HG03521 (cell line): ENCODE measurements around the gene PLCB1.

ENCODE experiments used
- ATAC-seq: cut with Tn5 transposase; IDR thresholded peaks from one replicate; pipeline ENCODE4 v1.9.1; 2021; ENCODE audit warnings: mild to moderate bottlenecking, moderate library complexity; ENCODE audit not compliant: unreplicated experiment

The PLCB1 gene

DNA sequence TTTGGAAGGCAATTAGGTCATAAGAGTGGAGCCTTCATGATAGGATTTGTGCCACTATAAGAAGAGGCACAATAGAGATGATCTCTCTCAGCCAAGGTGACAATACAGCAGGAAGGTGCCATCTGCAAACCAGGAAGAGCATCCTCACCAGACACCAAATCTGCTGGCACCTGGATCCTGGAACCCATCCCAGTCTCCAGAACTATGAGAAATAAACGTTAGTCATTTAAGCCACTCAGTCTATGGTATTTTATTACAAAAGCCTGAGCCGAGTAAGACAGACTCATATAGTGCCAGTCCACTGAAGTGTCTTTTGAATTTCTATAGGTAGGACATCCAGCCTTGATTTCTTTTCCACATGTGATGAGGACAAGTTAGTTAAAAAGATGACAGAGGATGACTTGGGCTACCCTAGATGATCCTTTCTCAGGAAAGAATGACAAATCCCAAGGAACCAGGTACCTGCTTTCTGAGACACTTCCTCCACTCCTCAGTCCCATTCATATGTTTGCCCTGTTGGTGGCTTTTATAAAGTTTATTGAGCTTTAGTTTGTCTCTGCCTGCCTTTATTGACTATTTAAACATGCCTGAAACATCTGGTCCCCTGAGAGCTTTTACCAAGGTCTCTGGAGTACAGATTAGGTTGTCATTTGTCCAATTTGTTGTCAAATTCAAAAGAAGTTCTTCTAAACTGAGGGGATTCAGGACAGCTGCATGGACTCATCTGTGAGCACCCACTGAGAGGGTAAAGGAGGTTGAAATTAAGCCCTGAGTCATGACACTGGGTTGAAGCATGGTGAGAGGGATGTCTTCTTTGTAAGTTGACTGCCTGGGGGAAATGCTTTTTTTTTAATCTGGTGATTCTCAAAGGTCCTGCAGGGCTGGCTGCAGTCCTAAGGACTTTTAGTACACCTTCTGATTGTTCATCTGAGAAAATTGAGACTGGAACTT lies 771.9 kb downstream of the PLCB1 start:
- ATAC-seq, result no peak

DNA sequence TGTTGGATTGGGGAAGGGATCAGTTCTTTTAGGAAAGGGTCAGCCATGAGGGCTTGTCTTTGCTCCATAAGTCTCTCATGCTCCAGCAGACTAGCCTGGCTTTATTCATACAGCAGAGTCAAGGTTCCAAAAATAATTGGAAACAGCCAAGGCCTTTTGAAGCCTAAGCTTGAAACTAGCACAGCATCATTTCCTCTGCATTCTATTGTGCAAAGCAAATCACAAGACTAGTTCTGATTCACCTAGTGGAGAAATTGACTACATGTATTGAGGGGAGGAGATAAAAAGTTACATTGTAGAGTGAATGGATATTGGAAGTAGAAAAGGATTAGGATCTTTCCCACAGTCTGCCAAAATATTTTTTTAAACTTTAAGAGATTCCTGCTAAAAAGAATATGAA lies 777.5 kb downstream of the PLCB1 start:
- no peak for ATAC-seq

DNA sequence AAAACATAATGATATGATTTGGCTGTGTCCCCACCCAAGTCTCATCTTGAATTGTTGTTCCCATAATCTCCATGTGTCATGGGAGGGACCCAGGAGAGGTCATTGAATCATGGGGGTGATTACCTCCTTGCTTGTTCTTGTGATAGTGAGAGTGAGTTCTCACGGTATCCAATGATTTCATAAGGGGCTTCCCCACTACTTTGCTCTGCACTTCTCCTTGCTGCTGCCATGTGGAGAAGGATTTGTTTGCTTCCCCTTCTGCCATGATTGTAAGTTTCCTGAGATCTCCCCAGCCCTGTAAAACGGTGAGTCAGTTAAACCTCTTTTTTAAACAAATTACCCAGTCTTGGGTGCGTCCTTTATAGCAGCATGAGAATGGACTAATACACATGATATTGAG lies 780.0 kb downstream of the PLCB1 start:
- no peak for ATAC-seq

DNA sequence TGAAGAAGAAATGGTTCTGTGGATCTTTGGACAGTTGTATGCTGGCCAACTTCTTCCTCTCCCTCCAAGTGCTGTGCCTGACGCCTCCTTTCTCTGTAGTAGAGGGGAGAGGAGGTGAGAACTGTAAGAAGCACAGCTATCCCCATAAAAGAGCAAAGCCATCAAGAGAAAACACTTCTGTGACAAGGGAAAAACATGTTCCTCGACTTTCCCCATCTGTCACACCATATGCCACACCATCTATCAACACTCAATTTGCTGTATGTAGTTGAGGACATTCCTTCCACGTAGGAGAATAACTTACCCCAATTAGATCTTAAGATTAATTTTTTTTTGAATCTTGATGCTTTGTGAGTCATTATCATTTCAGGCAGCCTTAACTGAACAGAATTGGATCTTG lies 780.7 kb downstream of the PLCB1 start:
- ATAC-seq, result no peak

DNA sequence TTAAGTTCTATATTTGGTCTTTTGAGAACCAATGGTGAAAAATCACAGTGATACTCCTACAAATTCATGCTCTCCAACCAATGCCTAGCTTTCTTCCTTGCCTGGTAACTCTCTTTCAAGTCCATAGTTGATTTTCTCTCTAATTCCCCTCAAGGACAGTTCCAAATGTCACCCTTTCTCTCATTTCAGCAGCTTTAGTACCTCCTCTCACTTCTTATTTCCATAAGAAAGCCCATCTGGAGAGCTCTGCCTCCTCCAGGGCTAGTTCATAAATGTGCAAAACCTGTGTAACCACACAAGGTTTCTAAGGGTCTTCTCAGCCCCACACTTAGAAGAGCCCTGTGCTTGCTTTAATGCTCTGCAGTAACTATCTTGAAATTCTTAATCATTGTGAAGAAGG lies 781.4 kb downstream of the PLCB1 start:
- ATAC-seq, result no peak

DNA sequence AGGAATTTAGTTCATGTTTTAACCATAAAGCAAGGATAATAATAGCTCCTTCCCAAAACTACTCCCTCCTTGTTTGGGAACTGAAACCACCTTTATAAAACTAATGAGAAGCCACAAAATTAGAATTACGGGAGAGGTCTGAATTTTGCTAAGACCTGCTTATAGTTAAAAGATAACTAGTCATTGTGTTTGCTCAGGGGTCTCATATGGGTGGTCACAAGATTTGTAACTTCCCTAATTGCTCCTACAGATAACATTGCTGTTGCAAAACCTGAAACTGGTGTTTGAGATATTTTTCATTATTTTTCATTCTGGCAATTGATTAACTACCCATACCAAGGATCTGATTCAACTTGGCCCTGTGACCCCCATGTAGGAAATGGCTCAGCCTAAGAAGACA lies 782.4 kb downstream of the PLCB1 start:
- no peak for ATAC-seq

DNA sequence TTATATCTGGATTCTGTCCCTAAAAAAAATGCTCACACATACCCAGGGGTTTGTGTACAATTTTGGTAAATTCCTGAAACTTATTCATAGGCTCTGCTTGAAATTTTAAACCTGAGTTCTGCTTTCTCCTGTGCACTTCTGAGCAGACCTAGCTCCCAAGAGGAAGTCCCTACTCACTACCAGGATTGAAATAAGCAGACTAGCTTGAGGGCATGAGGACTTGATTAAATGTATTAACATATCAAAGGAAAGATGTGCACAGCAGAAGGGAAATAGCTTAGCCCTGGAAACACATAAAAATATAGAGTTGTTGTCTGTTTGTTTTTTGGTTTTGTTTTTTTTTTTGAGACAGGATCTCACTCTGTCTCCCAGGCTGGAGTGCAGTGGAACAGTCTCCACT lies 785.0 kb downstream of the PLCB1 start:
- no peak for ATAC-seq

DNA sequence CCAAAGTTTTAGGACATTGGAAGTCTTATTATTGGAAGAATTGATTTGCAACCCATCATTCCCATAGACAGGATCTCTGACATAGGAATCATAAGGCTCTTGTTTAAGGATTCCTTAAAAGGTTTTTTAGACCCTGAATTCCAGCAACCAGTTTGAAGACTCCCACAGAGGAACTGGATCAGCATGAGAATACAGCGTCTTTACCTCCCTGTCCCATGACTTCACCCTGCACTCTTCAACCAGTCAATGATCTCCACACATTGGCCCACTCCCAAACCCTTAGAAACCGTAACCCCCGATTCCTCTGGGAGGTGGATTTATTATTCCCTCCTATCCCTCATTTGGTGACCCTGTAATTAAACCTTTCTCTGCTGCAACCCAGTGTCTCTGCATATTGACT lies 786.1 kb downstream of the PLCB1 start:
- ATAC-seq, result no peak

DNA sequence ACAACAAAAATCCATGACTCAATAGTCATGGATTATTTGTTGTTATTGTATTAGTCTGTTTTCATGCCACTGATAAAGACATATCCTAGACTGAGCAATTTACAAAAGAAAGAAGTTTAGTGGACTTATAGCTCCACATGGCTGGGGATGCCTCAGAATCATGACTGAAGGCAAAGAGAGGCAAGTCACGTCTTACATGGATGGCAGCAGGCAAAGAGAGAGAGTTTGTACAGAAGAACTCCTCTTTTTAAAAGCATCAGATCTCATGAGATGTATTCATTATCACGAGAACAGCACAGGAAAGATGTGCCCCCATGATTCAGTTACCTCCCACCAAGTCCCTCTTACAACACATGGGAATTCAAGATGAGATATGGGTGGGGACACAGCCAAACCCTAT lies 792.5 kb downstream of the PLCB1 start:
- no peak for ATAC-seq

DNA sequence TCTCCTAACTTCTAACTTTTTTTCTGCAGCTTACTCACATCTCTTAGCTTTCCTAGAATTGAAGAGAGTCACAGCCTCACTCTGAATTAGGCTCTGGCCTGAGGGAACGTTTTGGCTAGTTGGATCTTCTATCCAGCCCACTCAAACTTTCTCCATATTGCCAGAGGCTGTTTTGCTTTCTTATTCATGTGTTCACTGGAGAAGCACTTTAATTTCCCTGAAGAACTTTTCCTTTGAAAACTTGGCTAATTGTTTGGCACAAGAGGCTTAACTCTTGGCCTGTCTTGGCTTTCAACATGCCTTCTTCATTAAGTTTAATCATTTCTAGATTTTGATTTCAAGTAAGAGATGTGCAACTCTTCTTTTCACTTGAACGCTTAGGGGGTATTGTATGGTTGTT lies 798.7 kb downstream of the PLCB1 start:
- no peak for ATAC-seq

DNA sequence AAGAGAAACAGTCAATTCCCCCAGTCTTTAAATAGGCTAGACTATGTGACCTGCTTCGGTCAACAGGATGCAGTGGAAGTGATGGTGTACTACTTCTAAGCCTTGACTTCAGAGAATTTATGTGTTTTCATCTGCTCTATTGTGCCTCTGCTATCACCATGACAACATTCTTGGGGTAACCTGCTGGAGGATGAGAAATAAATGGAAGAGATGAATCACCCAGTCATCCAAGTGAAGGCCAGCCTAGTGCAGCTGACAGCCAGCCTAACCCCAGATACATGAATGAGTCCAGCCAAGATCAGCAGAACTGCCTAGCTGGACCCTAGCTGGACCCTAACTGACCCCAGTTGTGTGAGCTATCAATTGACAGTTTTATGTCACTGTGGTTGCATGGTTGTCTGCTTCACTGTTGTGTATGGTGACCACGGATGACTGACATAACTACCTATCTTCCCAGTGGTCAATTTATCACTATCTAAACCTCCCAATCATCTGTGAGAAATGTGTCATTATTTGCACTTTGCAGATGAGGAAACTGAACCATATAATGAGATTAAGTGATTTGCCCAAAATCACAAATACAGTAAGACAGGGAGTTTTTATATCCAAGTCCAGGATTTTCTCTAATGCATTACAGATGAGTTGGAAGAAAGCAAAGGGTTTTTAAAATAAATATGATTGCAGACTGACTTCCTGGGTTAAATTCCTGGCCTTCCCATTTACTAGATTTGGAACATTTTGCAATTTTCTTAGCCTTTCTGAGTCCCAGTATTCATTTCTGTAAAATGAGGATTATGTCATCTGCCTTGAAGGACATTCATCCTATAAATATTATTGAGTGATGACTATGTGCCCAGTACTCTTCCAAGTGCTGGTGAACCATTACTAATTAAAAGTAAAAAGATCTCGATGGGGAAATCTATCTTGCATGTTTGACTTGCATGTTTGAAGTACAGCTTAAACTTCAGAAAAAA lies 800.4 kb downstream of the PLCB1 start:
- no peak for ATAC-seq

DNA sequence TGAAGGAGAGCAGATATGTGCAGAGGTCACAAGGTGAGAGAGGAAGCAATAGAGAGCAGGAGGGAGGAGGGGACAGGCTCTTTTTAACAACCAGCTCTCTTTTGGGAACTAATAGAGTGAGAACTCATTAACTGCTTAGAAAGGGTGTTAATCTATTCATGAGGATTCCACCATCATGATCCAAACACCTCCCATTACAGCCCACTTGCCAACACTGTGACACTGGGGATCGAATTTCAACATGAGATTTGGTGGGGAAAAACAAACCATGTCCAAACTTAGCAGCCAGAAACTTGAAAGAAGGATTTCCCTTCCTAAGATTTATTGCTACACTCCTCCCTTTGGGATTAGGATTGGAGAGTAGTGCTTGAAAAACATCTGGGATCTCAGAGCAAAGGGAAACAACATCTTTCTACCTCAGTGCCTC lies 801.3 kb downstream of the PLCB1 start:
- no peak for ATAC-seq

DNA sequence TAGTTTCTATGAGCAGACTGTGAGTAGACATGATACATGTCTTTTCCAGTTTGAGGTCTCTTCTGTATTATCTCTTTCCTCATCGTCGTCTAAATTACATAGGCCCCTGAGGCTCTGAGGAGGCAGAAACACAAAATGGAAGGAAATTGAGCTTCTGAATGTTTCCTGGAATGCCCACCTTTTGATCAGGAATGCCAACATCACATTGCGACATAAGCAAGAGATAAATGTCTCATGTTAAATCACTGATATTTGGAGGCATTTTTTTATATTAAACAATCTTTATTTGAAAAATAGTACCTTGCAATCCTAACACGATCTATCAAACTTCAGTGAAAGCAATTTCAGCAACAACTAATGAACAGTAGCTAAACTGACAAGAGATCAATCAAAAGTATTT lies 802.3 kb downstream of the PLCB1 start:
- ATAC-seq, result no peak
